Esophagus muscularis mucosa (tissue), 3 donors: Measurements from ENCODE around the gene WWOX.

Experiments used
- CTCF ChIP-seq, 3 experiments: fragments of 200-600 bp in 2 of 3; fragments of 450-650 bp in 1 of 3; sonication (generic) in 2 of 3; IDR thresholded peaks; one replicate each; pipeline ENCODE4 v1.5.1; 2017 to 2019; ENCODE audit warnings: antibody characterized with exemption in 3 of 3, mild to moderate bottlenecking in 2 of 3, moderate library complexity in 1 of 3
- POLR2A ChIP-seq: fragments of 450-650 bp; IDR thresholded peaks from one replicate; pipeline ENCODE4 v1.6.1; 2017; ENCODE audit warnings: antibody characterized with exemption, moderate library complexity, mild to moderate bottlenecking, low read depth
- POLR2AphosphoS5 ChIP-seq, 2 donors: sonication (generic); formaldehyde crosslinking; IDR thresholded peaks; one replicate each; pipeline ENCODE4 v1.6.1; 2017; ENCODE audit warnings: antibody characterized with exemption in 2 of 2

GRCh38 chr16:78452025-78452555, 352.6 kb downstream of the WWOX start:
- no peak for TF ChIP-seq CTCF (IDR thresholded peaks at IDR 0.05)
- no peak for TF ChIP-seq POLR2A
- no peak for TF ChIP-seq POLR2AphosphoS5 (IDR thresholded peaks at IDR 0.05)
